OCI-LY3 (cell line): ENCODE measurements around the gene SLC28A2.

ENCODE experiments used
- CTCF ChIP-seq: fragments of 200-600, 300-600 bp; sonication (generic); IDR thresholded peaks from 2 replicates; pipeline ENCODE4 v1.5.1; 2014; ENCODE audit warnings: antibody characterized with exemption, low read length, low read depth
- EZH2phosphoT487 ChIP-seq: fragments of 200-600 bp; shearing (Covaris generic); IDR thresholded peaks from 2 replicates; pipeline ENCODE4 v1.6.1; 2018; ENCODE audit warnings: antibody characterized with exemption, mixed run types, low read depth

GRCh38 chr15:45251888-45252287 lies at the start of gene SLC28A2:
- TF ChIP-seq EZH2phosphoT487 (no peak), CTCF (no peak)
